Measurements from ENCODE around the gene PHLPP1.
"Not testable (repeated sequence)": the region's sequence is repeated elsewhere in the genome, so short reads cannot be mapped to it uniquely, and the experiment has no call there.

Gene PHLPP1

GRCh38 chr18:62883937-62884735, 168.8 kb downstream of the PHLPP1 start:
- ATAC-seq (no peak), DNase-seq (no peak)

GRCh38 chr18:62885804-62886203, 170.5 kb downstream of the PHLPP1 start:
- DNase-seq, result no peak
- no peak for ATAC-seq

GRCh38 chr18:62894681-62895390, 179.5 kb downstream of the PHLPP1 start:
- DNase-seq (no peak), ATAC-seq (no peak)

GRCh38 chr18:62897153-62897552, 181.8 kb downstream of the PHLPP1 start:
- no peak for ATAC-seq
- DNase-seq, result no peak

DNA sequence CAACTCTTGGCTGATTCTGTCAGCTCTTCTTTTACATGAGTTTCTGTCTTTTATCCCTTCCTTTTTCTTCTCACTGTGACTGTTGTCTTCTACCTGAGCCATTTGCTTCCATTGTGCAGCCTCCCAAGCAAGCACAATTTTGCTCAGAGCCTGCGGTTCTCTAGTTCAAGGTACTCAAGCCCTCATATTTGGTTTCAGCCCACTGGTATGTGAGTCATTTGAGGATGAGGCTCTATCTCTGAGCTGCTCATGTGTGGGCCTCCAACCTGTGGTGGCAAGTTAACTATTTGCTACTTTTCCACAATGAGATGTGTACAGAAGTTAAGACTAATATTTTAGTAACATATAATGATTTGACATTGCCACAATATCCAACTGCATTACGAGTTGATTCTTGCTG, 183.0 kb downstream of the PHLPP1 start:
- DNase-seq (no peak), ATAC-seq (peak; percentile 55)

- DNase-seq (no peak), ATAC-seq (no peak)
Observed at GRCh38 chr18:62899534-62899933, 184.2 kb downstream of the PHLPP1 start.

DNA sequence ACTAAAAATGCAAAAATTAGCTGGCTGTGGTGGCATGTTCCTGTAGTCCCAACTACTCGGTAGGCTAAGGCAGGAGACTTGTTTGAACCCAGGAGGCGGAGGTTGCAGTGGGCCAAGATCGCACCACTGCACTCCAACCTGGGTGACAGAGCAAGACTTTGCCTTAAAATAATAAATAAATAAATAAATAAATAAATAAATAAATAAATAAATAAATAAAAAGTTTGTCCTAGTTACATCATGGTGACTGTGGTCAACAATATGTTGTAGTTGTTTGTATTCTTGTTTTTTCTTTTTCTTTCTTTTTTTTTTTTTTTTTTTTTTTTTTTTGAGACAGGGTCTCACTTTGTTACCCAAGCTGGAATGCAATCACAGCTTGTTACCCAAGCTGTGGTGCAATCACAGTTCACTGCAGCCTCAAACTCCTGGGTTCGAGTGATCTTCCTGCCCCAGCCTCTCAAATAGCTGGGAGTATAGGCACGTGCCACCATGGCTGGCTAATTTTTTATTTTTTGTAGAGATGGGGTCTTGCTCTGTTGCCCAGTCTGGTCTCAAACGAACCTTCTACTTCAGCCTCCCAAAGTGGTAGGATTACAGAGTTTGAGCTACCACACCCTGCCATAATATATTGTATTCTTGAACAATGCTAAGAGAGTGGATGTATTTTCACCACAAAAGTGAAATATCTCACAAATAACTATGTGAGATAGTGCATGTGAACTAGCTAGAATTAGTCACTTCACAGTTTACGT, 185.0 kb downstream of the PHLPP1 start:
- ATAC-seq (no peak), DNase-seq (no peak)

GRCh38 chr18:62902776-62903175, 187.4 kb downstream of the PHLPP1 start:
- ATAC-seq (no peak), DNase-seq (no peak)

DNA sequence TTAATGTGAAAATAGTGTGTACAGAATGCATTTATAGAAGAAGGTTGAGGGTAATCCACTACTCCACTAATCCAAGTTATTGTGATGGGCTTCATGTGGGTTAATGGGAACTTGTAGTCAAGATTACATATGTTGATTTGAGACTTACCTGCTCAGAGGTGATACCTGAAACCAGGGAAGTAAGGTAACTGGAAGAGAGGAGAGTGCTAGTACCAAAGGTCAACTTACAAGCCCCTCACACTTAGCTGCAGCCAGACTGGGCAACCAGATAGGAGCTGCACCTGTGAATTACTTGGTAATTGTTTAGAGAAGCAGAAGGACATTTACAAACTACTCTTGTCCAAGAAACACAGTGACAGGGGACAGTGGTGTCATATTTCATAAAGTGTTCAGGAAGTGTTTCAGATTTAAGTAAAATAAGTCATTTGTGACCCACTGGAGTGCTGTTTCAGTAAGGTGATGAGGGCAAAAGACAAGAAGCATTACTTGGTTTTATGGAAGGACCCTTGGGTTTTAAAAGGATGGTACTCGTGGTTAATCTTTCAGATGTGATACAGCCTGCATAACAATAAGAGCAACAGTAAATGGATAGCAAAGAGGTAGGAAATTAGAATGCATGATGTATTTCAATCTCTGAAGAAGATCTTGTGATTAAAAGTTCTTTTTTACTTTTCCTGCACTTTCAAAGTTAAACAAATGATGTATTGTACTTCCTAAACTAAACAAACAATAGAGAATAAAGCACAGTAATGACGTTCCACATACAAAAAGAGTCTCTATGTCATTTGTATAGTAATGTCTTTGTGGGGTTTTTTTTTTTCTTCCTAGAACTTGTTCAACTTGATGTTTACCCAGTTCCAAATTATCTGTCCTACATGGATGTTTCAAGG, 189.3 kb downstream of the PHLPP1 start:
- ATAC-seq, result no peak
- no peak for DNase-seq

- ATAC-seq (no peak), DNase-seq (no peak)
Observed at GRCh38 chr18:62912885-62913284, 197.5 kb downstream of the PHLPP1 start.

DNA sequence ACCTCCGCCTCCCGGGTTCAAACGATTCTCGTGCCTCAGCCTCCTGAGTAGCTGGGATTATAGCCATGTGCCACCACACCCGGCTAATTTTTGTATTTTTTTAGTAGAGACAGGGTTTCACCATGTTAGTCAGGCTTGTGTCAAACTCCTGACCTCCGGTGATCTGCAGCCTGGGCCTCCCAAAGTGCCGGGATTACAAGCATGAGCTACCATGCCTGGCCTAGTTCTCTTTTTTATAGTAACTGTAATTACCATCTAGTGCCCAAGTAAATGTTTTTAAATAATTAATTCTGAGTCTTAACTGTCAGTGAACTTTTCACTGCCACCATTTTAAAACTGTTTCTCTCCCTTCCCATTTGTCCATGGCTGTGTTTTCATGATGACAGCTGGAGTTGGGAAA, 198.5 kb downstream of the PHLPP1 start:
- not testable (repeated sequence) for ATAC-seq, DNase-seq

DNA sequence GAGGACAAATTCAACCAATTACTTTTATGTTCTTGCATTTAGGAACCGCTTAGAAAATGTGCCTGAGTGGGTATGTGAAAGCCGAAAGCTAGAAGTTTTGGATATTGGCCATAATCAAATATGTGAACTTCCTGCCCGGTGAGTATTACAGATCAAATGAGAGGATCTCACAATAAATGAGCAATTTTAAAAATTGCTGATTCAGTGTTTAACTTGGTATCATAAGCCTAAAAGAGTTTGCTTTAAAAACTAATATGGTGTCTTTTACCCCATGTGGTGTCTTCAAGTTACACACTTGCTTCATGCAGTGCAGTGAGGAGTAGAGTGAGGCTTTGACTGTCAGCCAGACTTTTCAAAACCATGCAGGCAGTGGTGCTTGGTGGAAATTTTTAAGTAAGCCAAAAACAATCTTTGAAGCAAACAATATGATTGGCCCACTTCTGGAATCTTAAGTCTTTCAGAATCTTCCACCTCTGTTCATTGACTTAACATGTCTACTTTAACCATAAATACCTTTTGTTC, 199.6 kb downstream of the PHLPP1 start:
- ATAC-seq, result no peak
- no peak for DNase-seq

DNA sequence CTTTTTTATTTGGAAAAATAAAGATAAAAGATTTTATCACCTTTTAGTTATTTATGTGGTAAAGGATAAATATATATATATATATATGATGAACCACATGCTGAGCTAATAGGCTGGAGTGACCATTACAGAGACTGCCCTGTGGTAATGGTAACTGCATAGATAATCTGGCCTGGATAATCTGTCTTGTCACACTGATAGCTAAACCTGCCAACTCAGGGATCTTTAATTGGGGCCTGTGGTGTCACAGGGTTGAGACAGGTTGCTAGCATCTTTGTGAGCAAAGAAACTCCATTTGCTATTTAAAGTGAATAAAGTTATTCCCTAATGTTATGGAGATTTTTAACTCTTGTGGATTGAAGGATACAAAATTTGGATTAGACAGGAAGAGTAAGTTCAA, 203.0 kb downstream of the PHLPP1 start:
- ATAC-seq (no peak), DNase-seq (no peak)

- ATAC-seq, result no peak
- no peak for DNase-seq
Observed at GRCh38 chr18:62919109-62919838, 203.9 kb downstream of the PHLPP1 start.

DNA sequence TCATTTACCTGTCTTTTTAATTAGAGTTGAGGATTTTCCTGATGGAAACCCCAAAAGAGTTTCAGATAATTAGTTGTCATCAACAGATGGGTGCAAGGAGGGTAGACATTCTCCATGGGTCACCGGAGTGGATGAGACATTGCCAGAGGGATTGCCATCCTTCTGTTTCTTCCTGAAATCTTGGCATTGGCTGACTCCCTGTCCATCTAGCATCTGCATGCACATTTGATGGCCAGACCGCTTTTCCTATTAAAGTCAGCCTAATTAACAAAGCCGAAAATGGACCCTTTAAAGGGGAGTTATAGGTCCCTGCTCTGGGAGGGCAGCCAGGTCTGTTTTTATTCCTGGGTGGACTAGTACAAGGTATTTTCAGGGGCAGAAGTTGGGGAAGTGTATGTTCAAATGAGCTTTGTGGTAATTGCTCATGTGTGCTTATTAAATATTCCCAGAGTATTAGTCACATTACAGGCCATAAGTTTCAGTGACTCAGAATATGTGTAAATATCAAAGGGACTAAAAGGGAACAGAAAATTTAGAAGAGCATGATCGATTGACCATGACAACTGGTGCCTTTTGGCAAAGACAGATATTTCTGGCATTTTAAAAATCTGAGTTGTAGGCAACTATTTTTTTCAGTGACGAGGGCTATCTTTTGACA, 209.8 kb downstream of the PHLPP1 start:
- ATAC-seq, result no peak
- DNase-seq, result no peak

GRCh38 chr18:62928326-62928725, 213.0 kb downstream of the PHLPP1 start:
- DNase-seq (no peak), ATAC-seq (no peak)

DNA sequence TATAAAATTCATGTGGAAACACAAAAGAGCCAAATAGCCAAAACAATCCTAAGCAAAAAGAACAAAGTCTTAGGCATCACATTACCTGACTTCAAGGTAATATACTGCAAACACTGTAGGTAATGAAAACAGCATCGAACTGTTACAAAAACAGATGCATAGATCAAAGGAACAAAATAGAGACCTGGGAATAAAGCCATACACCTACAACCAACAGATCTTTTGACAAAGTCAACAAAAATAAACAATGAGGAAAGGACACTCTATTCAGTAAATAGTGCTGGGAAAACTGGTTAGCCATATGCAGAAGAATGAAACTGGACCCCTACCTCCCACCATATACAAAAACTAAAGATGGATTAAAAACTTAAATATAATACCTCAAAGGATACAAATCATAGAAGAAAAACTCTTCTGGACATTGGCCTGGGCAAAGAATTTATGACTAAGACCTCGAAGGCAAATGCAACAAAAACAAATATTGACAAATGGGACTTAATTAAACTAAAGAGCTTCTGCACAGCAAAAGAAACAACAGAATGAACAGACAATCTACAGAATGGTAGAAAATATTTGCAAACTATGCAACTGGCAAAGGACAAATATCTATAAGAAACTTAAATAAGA, 218.0 kb downstream of the PHLPP1 start:
- ATAC-seq (no peak), DNase-seq (no peak)

DNA sequence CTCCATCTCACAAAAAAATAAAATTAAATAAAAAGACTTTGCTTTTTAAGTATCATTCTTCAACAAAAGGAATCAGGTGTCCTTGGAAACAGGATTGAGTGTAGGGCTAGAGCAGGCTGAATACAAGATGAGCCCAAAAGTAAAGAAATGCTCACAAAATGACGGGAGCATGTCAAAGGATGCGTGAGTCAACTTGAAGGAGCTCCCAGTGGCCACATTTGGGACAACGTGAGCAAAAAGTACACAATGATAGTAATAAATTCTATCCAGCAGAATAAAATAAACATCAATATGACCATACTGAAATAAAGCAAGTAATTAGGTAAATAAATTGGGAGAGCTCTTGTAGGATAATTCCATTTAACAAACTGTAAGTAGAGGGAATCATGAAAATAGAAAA, 220.7 kb downstream of the PHLPP1 start:
- no peak for ATAC-seq
- no peak for DNase-seq

DNA sequence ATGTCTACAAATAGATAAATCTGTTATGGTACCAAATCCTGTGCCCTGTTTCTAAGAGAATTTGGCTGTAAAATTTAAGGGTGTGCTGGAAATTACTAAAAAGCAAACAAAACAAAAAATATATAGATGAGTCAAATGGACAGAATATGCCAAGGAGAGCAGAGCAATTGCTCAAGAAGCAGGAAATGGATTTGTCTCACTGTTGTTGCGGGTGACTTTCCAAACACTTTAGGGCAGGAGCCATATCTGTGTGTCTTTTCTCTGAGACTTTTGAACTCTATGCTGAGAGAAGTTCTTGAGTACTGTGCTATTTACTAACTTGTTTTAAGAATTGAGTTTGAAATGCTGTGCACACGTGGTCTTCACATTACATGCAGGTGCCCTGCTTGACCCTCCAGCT, 221.7 kb downstream of the PHLPP1 start:
- no peak for ATAC-seq

DNA sequence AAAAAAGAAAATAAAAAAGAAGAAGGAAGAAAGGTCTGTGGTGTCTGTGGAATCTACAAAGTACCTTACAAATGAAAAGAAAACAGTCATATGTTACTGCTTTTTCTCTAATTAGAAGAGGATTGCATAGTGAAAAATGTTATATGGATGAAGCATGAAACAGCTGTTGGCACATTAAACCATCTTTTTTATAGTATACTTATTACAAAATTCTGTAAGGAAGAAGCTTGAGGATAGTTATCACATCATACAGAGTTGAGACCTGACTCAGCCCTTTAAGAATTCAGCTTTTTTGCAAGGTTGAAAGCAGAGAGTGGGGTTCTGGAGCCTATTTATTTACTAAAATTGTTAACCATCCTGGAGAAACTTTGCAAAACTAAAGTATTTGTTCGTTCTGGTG, 222.7 kb downstream of the PHLPP1 start:
- ATAC-seq (no peak), DNase-seq (no peak)

More for the DNA sequence above, 221.7 kb downstream of the PHLPP1 start:
- no peak for DNase-seq
